Measurements from ENCODE around the gene ATG4C. TPM values are rescaled to one million over a fixed set of nuclear protein-coding genes. Genes with fewer than 3 reads are reported as not detected.

The ATG4C gene
- total and polyA plus RNA-seq, 2 donors (not counting 3 experiments of a cell fraction or from before 2014, with no cell fraction given) = 2.8 to 11.8 TPM

- FAIRE-seq = no peak
- Histone ChIP-seq H2AFZ (ENCODE audit: low read depth, low read length) (no peak overlapping the region), H3K9ac (replicated peaks; ENCODE audit: extremely low read depth, insufficient read depth, low read length) (no peak overlapping the region), H3K4me2 (ENCODE audit: insufficient read depth, low read length) (no peak overlapping the region), H3K4me3 (replicated peaks in 1 of 3; ENCODE audit: insufficient read depth in 1 of 3, low read depth in 1 of 3, low read length in 3 of 3) (no peak overlapping the region), H4K20me1 (replicated peaks; ENCODE audit: control insufficient read depth, extremely low read depth, insufficient read depth, low read length) (no peaks in the 10 kb centered on the region), H3K27me3 (ENCODE audit: control insufficient read depth in 2 of 2, insufficient read depth in 2 of 2, low read length in 2 of 2) (no peaks in the 10 kb centered on the region), H3K4me1 (ENCODE audit: control insufficient read depth, extremely low read depth, insufficient read depth, low read length) (no peaks in the 10 kb centered on the region), H3K36me3 (ENCODE audit: control insufficient read depth in 2 of 2, extremely low read depth in 1 of 2, insufficient read depth in 2 of 2, low read length in 2 of 2) (no peaks in the 10 kb centered on the region), H3K9me1 (replicated peaks; ENCODE audit: control insufficient read depth, extremely low read depth, insufficient read depth, low read length) (no peaks in the 10 kb centered on the region), H3K79me2 (ENCODE audit: control insufficient read depth, insufficient read depth, low read length) (peaks cover 7% of the 10 kb centered on the region), H3K27ac (ENCODE audit: insufficient read depth, low read depth, low read length) (no peak overlapping the region), H3K9me3 (replicated peaks; ENCODE audit: control insufficient read depth, insufficient read depth, low read length) (no peaks in the 10 kb centered on the region)
- POLR2A ChIA-PET = no interaction called here
- DNase-seq (ENCODE audit: low read depth, low spot score) = no peak
- TF ChIP-seq MAX (IDR thresholded peaks at IDR 0.05; ENCODE audit: insufficient read depth, insufficient read length) (no peak), POLR2A (IDR thresholded peaks at IDR 0.05; ENCODE audit: low read depth, low read length) (no peak), EZH2 (IDR thresholded peaks at IDR 0.05; ENCODE audit: borderline replicate concordance, low read depth, low read length, severe bottlenecking) (no peak), MYC (IDR thresholded peaks at IDR 0.05; ENCODE audit: low read depth, low read length) (no peak), CTCF (IDR thresholded peaks at IDR 0.05; ENCODE audit: extremely low read depth in 1 of 2, insufficient read depth in 1 of 2, low read depth in 1 of 2, low read length in 2 of 2) (no peak), JUN (IDR thresholded peaks at IDR 0.05; ENCODE audit: borderline replicate concordance, insufficient read depth, insufficient read length, low read depth) (no peak), FOS (IDR thresholded peaks at IDR 0.05; ENCODE audit: borderline replicate concordance, insufficient read depth, low read length) (no peak), GATA2 (IDR thresholded peaks at IDR 0.05; ENCODE audit: insufficient read depth, insufficient read length, low read depth, low read length) (no peak), POLR2AphosphoS5 (IDR thresholded peaks at IDR 0.05; ENCODE audit: insufficient read depth, low read depth, low read length) (no peak)
- intact Hi-C loops (cut with micrococcal nuclease) = no loop called here
- no TSS peak for BruUV-seq (replicated peaks)
- CTCF ChIA-PET = no interaction called here
- dilution Hi-C loops (cut with MboI; ENCODE audit: extremely low pct_ligation_motif_present, low sequenced_read_pairs) = no loop called here
Observed at GRCh38 chr1:62794053-62794452, 10.1 kb downstream of the ATG4C start.
